ENCODE data around the gene ITGA5. TPM values are rescaled to one million over a fixed set of nuclear protein-coding genes. Genes with fewer than 3 reads are reported as not detected.
A peak's percentile ranks its signal among the peaks of the same experiment; 100 is the strongest.

The ITGA5 gene
- total RNA-seq, 4 donors from 2014 or later, result 69.7 to 223 (median 99.4) TPM

- intact Hi-C loops (cut with DNase I; ENCODE audit: low total_unique reads), result loop anchor here (2.0 kb wide), 1 partner anchor 40 kb away; no protein-coding TSS in a partner anchor
- H3K27ac ChIP-seq, result peak overlapping the region in 1 of 2 donors; percentile 1
- H3K36me3 ChIP-seq, result no peaks in the 10 kb centered on the region
These were observed 19.9 kb downstream of the ITGA5 start for GRCh38 chr12:54398995-54399793.

GRCh38 chr12:54398218-54398617 lies 20.8 kb downstream of the ITGA5 start:
- intact Hi-C loops (cut with DNase I; ENCODE audit: low total_unique reads), result loop anchor here (2.0 kb wide), 1 partner anchor 41 kb away; no protein-coding TSS in a partner anchor
- no peak for DNase-seq
- Histone ChIP-seq H3K4me1 (no peaks in the 10 kb centered on the region), H3K27me3 (no peaks in the 10 kb centered on the region), H3K36me3 (no peaks in the 10 kb centered on the region), H3K27ac (no peak overlapping the region), H3K9me3 (no peaks in the 10 kb centered on the region), H3K4me3 (no peak overlapping the region)
- TF ChIP-seq CTCF (IDR thresholded peaks at IDR 0.05), result no peak
- TF ChIP-seq POLR2A (IDR thresholded peaks at IDR 0.05), result no peak

More at GRCh38 chr12:54398995-54399793, 19.9 kb downstream of the ITGA5 start:
- Histone ChIP-seq H3K9me3 (no peaks in the 10 kb centered on the region), H3K4me1 (no peaks in the 10 kb centered on the region), H3K27me3 (no peaks in the 10 kb centered on the region), H3K4me3 (no peak overlapping the region)
- TF ChIP-seq CTCF (IDR thresholded peaks at IDR 0.05) (peak; percentile 98 to 99 (median 98)), POLR2A (IDR thresholded peaks at IDR 0.05) (no peak)
- peak; percentile 89 to 90 for DNase-seq

- intact Hi-C loops (cut with DNase I; ENCODE audit: low total_unique reads), result no loop called here
- Histone ChIP-seq H3K9me3 (no peaks in the 10 kb centered on the region), H3K4me3 (no peak overlapping the region), H3K27me3 (no peaks in the 10 kb centered on the region), H3K36me3 (no peaks in the 10 kb centered on the region), H3K4me1 (no peaks in the 10 kb centered on the region), H3K27ac (no peak overlapping the region)
- TF ChIP-seq CTCF (IDR thresholded peaks at IDR 0.05) (no peak), POLR2A (IDR thresholded peaks at IDR 0.05) (no peak)
- DNase-seq, result no peak
These were observed 21.9 kb downstream of the ITGA5 start for GRCh38 chr12:54397157-54397556.

- Histone ChIP-seq H3K36me3 (no peaks in the 10 kb centered on the region), H3K27ac (no peak overlapping the region), H3K9me3 (no peaks in the 10 kb centered on the region), H3K27me3 (no peaks in the 10 kb centered on the region), H3K4me1 (no peaks in the 10 kb centered on the region), H3K4me3 (no peak overlapping the region)
- intact Hi-C loops (cut with DNase I; ENCODE audit: low total_unique reads), result no loop called here
- no peak for DNase-seq
- no peak for TF ChIP-seq POLR2A (IDR thresholded peaks at IDR 0.05)
- no peak for TF ChIP-seq CTCF (IDR thresholded peaks at IDR 0.05)
These were observed 23.5 kb downstream of the ITGA5 start for GRCh38 chr12:54395545-54395944.

GRCh38 chr12:54394986-54395385 lies 24.1 kb downstream of the ITGA5 start:
- Histone ChIP-seq H3K27ac (no peak overlapping the region), H3K9me3 (no peaks in the 10 kb centered on the region), H3K4me1 (no peaks in the 10 kb centered on the region), H3K27me3 (no peaks in the 10 kb centered on the region), H3K4me3 (no peak overlapping the region), H3K36me3 (no peaks in the 10 kb centered on the region)
- no peak for TF ChIP-seq POLR2A (IDR thresholded peaks at IDR 0.05)
- TF ChIP-seq CTCF (IDR thresholded peaks at IDR 0.05), result no peak
- no peak for DNase-seq
- intact Hi-C loops (cut with DNase I; ENCODE audit: low total_unique reads), result no loop called here
